ENCODE data around the gene NDUFAF8.
A peak's percentile ranks its signal among the peaks of the same experiment; 100 is the strongest.

The NDUFAF8 gene

GRCh38 chr17:81241203-81241602, 2.1 kb downstream of the NDUFAF8 start:
- DNase-seq: no peak

GRCh38 chr17:81241648-81242420, 2.7 kb downstream of the NDUFAF8 start:
- peak; percentile 66 for DNase-seq

- no peak for DNase-seq
These were observed 3.6 kb downstream of the NDUFAF8 start for GRCh38 chr17:81242421-81243332.

- DNase-seq: no peak
These were observed 4.2 kb downstream of the NDUFAF8 start for GRCh38 chr17:81243333-81243664.

DNA sequence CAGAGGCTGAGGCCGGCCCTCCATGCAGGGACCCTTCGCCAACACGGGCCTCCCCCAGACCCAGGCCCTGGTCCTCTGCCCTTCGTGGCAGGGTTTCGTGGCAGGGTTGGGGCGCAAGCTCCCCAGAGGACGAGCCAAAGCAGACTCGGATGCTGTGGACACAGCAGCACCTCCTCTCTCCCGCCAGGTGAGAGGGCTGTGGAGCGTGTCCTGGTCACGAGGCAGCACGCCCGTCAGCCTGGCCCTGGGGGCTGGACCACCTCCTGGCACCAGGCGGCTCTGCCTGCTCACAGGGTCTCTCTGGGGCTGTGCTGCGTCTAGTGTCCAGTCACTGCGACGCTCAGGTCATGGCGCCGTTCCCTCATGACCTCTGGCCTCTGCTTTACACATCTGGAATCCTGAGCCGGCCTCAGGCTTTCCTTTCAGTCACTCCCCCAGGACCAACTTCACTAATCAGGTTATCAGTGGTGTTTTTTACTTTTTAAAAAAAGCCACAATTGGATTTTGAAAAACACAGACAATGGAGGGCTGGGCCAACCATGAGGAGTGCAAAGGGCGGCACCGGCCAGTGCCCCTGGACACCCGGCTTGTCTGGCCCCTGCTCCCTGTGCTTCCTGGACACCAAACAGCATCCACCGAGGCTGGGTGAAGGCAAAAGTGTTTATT, 5.4 kb downstream of the NDUFAF8 start:
- no peak for DNase-seq

- no peak for DNase-seq
These were observed 6.0 kb downstream of the NDUFAF8 start for GRCh38 chr17:81245024-81245664.

DNA sequence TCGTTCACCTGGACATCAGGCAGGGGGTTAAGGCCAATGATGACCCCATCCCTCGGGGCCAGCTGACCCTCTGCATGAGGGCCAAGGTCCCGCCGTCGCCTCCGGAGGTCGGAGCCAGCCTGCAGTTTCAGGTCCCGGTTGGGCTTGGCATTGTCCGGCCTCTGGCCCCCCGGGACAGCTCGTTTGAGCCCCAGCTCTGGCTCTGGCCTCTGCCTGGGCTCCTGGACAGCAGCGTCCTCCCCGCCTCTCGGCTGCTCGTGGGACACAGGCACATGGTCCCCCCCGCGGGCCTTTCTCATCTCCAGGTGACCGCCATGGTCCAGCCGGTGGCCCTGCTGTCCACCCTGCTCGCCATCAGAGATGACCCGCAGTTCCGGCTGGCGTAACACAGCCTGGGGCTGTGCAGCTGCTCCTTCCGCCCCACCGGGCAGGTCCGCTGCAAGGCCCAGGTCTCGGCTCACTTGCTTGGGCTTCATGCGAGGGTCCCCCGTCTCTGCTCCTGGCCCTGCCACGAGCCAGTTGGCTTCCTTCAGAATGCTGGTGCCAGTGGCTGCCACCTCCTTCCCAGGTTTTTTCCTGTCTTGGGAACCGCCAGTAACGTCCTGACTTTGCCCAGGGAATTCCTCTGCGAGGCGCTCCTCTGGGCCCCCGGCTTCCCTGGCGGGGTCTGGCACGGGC, 6.7 kb downstream of the NDUFAF8 start:
- DNase-seq: no peak

DNA sequence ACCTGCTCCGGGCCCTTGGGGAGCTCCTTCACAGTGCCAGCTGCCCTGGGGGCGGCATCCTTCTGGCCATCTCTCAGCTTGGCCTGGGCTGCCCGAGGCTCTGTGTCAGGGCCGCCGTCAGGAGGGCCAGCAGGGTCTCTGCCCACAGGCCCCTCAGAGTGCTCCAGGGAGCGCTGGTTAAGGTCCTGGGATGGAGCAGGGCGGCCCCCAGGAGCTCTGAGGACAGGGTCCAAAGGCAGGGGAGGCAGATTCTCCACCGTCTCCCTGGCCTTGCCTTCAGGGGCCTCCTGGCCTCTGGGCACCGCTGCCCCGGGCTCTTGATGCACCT, 7.2 kb downstream of the NDUFAF8 start:
- no peak for DNase-seq

- DNase-seq: no peak
These were observed 7.7 kb downstream of the NDUFAF8 start for GRCh38 chr17:81246679-81247338.

- no peak for DNase-seq
These were observed 8.3 kb downstream of the NDUFAF8 start for GRCh38 chr17:81247339-81247990.

GRCh38 chr17:81248649-81249048, 9.5 kb downstream of the NDUFAF8 start:
- DNase-seq: no peak

DNA sequence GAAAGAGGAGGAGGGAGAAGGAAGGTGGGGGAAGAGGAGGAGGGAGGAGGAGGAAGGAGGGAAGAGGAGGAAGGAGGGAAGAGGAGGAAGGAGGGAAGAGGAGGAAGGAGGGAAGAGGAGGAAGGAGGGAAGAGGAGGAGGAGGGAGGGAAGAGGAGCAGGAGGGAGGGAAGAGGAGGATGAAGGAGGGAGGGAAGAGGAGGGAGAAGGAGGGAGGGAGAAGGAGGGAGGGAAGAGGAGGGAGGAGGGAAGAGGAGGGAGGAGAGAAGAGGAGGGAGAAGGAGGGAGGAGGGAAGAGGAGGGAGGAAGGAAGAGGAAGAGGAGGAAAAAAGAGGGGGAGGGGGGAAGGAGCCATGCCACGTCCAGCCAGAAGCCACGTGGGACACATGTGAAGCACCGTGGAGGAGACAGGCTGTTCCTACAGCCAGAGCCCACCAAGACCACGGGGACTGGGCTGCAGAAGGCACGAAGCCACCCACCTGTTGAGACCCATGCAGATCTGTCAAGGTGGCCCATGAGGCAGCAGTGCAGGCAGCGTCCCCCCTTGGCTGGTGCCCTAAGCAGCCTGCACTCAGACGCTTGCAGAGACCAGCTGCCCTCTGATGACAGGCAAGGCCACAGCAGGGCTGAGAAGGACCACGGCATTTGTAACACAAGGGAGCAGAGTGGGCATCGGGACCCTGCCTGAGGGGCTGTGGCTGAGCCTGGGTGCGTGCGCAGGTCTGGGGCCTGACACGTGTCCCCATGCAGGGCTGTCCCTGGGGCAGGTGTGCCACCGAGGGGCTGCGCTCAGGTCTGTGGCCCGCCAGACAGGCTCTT, 10.3 kb downstream of the NDUFAF8 start:
- no peak for DNase-seq

DNA sequence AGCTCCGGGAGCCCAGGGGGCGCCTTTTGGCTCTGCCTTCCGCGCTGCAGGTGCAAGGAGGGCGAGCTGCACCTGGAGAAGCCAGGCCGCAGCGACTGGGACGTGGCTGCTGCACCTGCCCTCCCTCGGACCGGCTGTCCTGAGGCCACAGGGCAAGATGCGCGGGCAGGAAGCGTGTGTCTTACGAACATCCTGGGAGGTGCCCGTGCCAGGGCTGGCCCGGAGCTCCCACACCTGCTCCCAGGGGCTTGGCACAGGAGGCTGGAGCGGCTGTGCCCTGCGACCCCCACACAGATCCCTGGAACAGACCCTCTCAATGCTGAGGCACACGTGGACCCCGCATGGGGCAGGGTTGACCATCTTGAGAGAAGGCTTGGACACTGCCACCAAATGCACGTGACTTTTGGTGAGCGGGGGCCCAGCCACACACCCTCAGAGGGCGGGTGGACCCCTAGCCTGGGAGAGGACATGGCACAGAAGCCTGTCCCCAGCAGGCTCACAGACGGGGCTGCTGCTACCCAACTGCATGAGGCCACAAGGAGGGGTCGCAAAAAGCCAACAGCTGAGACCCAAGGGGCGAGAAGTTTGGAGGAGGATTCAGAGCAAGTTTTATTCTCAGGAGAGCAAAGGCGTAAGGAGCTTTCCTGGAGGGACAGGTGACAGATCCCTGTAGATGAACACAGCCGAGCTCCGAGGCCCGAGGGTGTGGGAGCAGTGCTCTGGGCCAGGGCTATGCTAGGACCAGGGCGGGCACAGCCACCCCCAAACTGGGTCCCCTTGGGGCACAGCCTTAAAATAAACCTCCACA, 11.4 kb downstream of the NDUFAF8 start:
- no peak for DNase-seq

GRCh38 chr17:81251094-81251708, 12.1 kb downstream of the NDUFAF8 start:
- DNase-seq: no peak

- no peak for DNase-seq
These were observed 12.7 kb downstream of the NDUFAF8 start for GRCh38 chr17:81251709-81252301.

- no peak for DNase-seq
These were observed 13.3 kb downstream of the NDUFAF8 start for GRCh38 chr17:81252326-81252986.

- no peak for DNase-seq
These were observed 13.8 kb downstream of the NDUFAF8 start for GRCh38 chr17:81252987-81253329.

DNA sequence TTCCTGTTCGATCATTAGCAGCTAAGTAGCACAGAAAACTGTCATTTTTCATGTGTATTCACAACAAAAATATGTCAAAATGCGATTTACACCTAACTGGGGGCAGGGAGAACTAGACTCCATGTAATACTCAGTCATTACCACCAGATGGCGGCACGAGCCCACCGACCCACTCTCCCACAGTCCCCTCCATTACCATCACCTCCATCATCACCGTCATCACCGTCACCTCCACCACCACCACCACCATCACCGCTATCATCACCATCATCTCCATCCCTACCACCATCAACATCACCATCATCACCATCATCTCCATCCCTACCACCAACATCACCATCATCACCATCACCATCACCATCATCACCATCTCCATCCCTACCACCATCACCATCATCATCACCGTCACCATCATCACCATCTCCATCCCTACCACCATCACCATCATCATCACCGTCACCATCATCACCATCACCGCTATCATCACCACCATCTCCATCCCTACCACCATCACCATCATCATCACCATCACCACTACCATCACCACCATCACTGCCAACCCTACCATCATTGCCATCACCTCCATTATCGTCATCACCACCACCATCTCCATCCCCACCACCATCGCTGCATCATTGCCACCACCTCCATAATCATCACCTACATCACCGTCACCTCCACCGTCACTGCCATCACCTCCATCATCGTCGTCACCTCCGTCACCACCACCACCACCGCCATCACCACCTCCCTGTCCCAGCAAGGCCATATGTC, 14.4 kb downstream of the NDUFAF8 start:
- peak; percentile 74 for DNase-seq

Data from CD4-positive, alpha-beta T cell treated with Interleukin-10 for 1 hour (primary cell).